Right lobe of liver (tissue), 6 donors: ENCODE measurements around the gene PAN3. TPM values are rescaled to one million over a fixed set of nuclear protein-coding genes. Genes with fewer than 3 reads are reported as not detected.
A peak's percentile ranks its signal among the peaks of the same experiment; 100 is the strongest.

Source experiments
- ATAC-seq, 4 donors: fragments of 200-7000 bp; cut with Tn5 transposase; one replicate each; pipeline ENCODE4 v1.9.1; 2020; ENCODE audit warnings: mild to moderate bottlenecking in 4 of 4, moderate library complexity in 4 of 4
- DNase-seq, 3 donors: peaks; one replicate each; pipeline ENCODE4 v3.0.0-alpha.2; 2020
- H3K27ac ChIP-seq, 3 donors: fragments of 200-600 bp; one replicate each; pipeline ENCODE4 v1.8.0; 2022
- H3K27me3 ChIP-seq, 2 donors: fragments of 200-600 bp; one replicate each; pipeline ENCODE4 v1.8.0; 2022
- H3K36me3 ChIP-seq, 4 donors: fragments of 200-600 bp; sonication (generic) in 1 of 4; one replicate each; pipeline versions ENCODE4 v1.5.1 to v1.8.0; 2017 to 2022; ENCODE audit warnings: control low read depth in 1 of 4
- H3K4me1 ChIP-seq, 4 donors: fragments of 200-600 bp; sonication (generic) in 1 of 4; one replicate each; pipeline versions ENCODE4 v1.5.1 to v1.8.0; 2017 to 2022; ENCODE audit warnings: control low read depth in 1 of 4
- H3K4me3 ChIP-seq, 3 donors: fragments of 200-600 bp; one replicate each; pipeline ENCODE4 v1.8.0; 2022
- H3K9me3 ChIP-seq, 4 donors: fragments of 200-600 bp; sonication (generic) in 1 of 4; one replicate each; pipeline versions ENCODE4 v1.5.1 to v1.8.0; 2017 to 2022; ENCODE audit warnings: control low read depth in 1 of 4
- CTCF ChIP-seq, 4 donors: fragments of 200-600 bp in 3 of 4; fragments of 450-650 bp in 1 of 4; IDR thresholded peaks; one replicate each; pipeline versions ENCODE4 v1.5.1 to v1.8.0; 2016 to 2022; ENCODE audit warnings: antibody characterized with exemption in 4 of 4, mild to moderate bottlenecking in 2 of 4
- POLR2A ChIP-seq: fragments of 450-650 bp; IDR thresholded peaks from one replicate; pipeline ENCODE4 v1.6.1; 2017; ENCODE audit warnings: antibody characterized with exemption, mild to moderate bottlenecking
- WGBS: methylation state at CpG from one replicate; pipeline ENCODE4 v1.1.6; 2018; ENCODE audit warnings: low coverage, low lambda C conversion rate; ENCODE audit not compliant: insufficient coverage; ENCODE audit errors: missing lambda C conversion rate; 5-methylcytosine and 5-hydroxymethylcytosine counted together
- intact Hi-C, 2 donors: fragments of 100-400 bp; cut with DNase I; formaldehyde crosslinking; loops; one replicate each; pipeline versions ENCODE4 v1.11.2 to v1.14.1; 2022
- total RNA-seq, 6 experiments: library from RNA; depleted of rRNA in 2 of 6; stranded (reverse); fragments of >200 nt in 2 of 6; fragmentation: NEBNext Ultra II Directional in 3 of 6; extraction: Animal tissue kit (Norgen Biotek cat#: 25700) in 3 of 6; gene quantifications; one replicate each; pipeline versions ENCODE4 v1.1.0 to v1.2.4, GENCODE V29; 2016 to 2023
- donor health status: DM: no; HTN: yes; CAD: no.
- donor health status: DM: no; HTN: no; CAD: no.
- donor health status: DM: no; HTN: no; CAD: no.
- donor health status: DM: no; HTN: yes; CAD: no.
- donor health status: DM: no; HTN: yes; CAD: no.

The PAN3 gene
- total RNA-seq, 6 experiments from 2014 or later: 7.0 to 12.5 (median 10.2) TPM

GRCh38 chr13:28106976-28107375 lies 31.4 kb upstream of the PAN3 start:
- Histone ChIP-seq H3K27me3 (no peaks in the 10 kb centered on the region), H3K9me3 (no peaks in the 10 kb centered on the region), H3K27ac (no peak overlapping the region), H3K4me1 (no peaks in the 10 kb centered on the region), H3K4me3 (no peak overlapping the region), H3K36me3 (no peaks in the 10 kb centered on the region)
- TF ChIP-seq POLR2A: no peak
- TF ChIP-seq CTCF (IDR thresholded peaks at IDR 0.05): no peak
- intact Hi-C loops: no loop called here
- DNase-seq (no peak), ATAC-seq (no peak)
- 40% methylated on average over 1 of the region's 1 CpG for WGBS

DNA sequence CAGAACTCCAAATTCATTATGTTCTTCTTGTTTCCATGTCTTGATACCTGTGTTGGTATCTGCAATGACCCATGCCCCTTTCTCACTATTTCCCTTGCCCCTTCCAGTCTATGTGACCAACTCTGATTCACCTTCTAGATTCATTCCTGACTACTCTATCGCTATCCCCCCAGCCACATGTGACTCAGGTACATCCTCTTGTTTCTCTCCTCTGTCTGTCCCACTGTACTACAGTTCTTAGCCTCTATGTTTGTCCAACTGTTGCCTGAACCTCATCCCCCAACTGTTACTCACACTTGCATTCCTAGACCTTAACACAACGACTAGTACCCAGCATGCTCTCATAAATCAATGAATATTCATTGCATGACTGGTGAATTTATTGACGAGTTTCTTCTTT lies 27.9 kb upstream of the PAN3 start:
- intact Hi-C loops: no loop called here
- no peaks in the 10 kb centered on the region for H3K4me1 ChIP-seq

DNA sequence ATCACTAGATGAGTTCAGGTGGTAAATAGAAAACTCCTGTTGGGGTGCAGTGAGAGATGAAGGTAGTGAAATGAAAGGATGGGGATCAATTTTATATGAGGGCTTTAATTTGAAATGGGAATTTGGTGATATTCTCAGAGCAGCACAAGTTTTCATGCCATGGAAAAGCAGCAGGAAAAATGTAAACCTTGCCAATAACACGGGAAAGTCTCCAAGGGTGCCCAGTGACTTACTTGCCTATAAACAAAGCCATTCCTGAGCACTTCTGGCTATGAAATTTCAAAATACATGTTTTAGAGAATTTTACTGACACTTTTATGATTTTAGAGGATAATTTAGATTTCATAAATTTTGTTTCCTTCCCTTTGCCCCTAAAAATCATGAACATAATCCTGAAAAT lies 21.6 kb upstream of the PAN3 start:
- Histone ChIP-seq H3K27ac (no peak overlapping the region), H3K9me3 (no peaks in the 10 kb centered on the region), H3K27me3 (no peaks in the 10 kb centered on the region), H3K4me1 (no peaks in the 10 kb centered on the region), H3K4me3 (no peak overlapping the region), H3K36me3 (no peaks in the 10 kb centered on the region)
- ATAC-seq: no peak
- DNase-seq: no peak
- intact Hi-C loops: no loop called here
- 56% methylated on average over 1 of the region's 1 CpG for WGBS
- TF ChIP-seq POLR2A: no peak
- TF ChIP-seq CTCF (IDR thresholded peaks at IDR 0.05): no peak

More for the DNA sequence above, 27.9 kb upstream of the PAN3 start:
- no peaks in the 10 kb centered on the region for H3K27me3 ChIP-seq
- no peak overlapping the region for H3K27ac ChIP-seq
- no peak for ATAC-seq
- 58% methylated on average over 3 of the region's 3 CpGs for WGBS
- no peak overlapping the region for H3K4me3 ChIP-seq
- no peaks in the 10 kb centered on the region for H3K36me3 ChIP-seq
- TF ChIP-seq POLR2A: no peak
- TF ChIP-seq CTCF (IDR thresholded peaks at IDR 0.05): no peak
- DNase-seq: no peak
- H3K9me3 ChIP-seq: no peaks in the 10 kb centered on the region

GRCh38 chr13:28117689-28118377 lies 20.5 kb upstream of the PAN3 start:
- WGBS: 57% methylated on average over 3 of the region's 9 CpGs
- DNase-seq (peak; percentile 42 to 60 (median 59)), ATAC-seq (peak in 2 of 4 donors; percentile 42 to 47)
- H3K27ac ChIP-seq: no peak overlapping the region
- no peak overlapping the region for H3K4me3 ChIP-seq
- no peaks in the 10 kb centered on the region for H3K36me3 ChIP-seq
- H3K27me3 ChIP-seq: no peaks in the 10 kb centered on the region
- TF ChIP-seq POLR2A (no peak), CTCF (IDR thresholded peaks at IDR 0.05) (no peak)
- H3K4me1 ChIP-seq: no peaks in the 10 kb centered on the region
- H3K9me3 ChIP-seq: no peaks in the 10 kb centered on the region
- intact Hi-C loops: no loop called here

GRCh38 chr13:28120317-28120716 lies 18.0 kb upstream of the PAN3 start:
- no peak for ATAC-seq
- H3K4me1 ChIP-seq: no peaks in the 10 kb centered on the region
- intact Hi-C loops: no loop called here
- no peak for TF ChIP-seq CTCF (IDR thresholded peaks at IDR 0.05)
- TF ChIP-seq POLR2A: no peak
- no peaks in the 10 kb centered on the region for H3K36me3 ChIP-seq
- no peak for DNase-seq
- no peak overlapping the region for H3K27ac ChIP-seq
- H3K27me3 ChIP-seq: no peaks in the 10 kb centered on the region
- no peak overlapping the region for H3K4me3 ChIP-seq
- no peaks in the 10 kb centered on the region for H3K9me3 ChIP-seq
